ENCODE data around the gene DCUN1D1. TPM values are rescaled to one million over a fixed set of nuclear protein-coding genes. Genes with fewer than 3 reads are reported as not detected.

Gene DCUN1D1
- total RNA-seq, 2 donors from 2014 or later = 46.3 to 52.3 TPM

- intact Hi-C loops (cut with DNase I) = no loop called here
These were observed 32.5 kb downstream of the DCUN1D1 start for GRCh38 chr3:182947888-182948287.

DNA sequence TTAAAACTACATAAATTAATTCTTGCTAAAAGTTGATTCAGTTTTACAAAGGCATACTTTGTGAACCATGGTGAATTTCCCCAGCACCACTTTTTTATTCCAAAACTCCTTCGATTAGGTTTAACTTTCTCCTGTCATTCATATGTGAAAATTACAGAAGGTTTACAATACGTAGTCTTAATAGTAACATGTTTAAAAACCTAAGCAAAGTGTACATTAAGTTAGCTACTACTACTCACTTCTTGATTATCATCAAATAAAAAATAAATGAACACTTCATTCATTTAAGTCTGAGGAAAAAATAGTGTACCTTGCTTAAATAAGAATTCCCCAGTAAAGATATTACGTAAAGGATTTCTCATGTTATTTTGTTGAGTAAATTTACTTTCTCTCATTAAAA, 38.6 kb downstream of the DCUN1D1 start:
- intact Hi-C loops (cut with DNase I) = no loop called here
- DNase-seq (ENCODE audit: low spot score) = no peak

More at GRCh38 chr3:182947888-182948287, 32.5 kb downstream of the DCUN1D1 start:
- no peak for DNase-seq (ENCODE audit: low spot score)

DNA sequence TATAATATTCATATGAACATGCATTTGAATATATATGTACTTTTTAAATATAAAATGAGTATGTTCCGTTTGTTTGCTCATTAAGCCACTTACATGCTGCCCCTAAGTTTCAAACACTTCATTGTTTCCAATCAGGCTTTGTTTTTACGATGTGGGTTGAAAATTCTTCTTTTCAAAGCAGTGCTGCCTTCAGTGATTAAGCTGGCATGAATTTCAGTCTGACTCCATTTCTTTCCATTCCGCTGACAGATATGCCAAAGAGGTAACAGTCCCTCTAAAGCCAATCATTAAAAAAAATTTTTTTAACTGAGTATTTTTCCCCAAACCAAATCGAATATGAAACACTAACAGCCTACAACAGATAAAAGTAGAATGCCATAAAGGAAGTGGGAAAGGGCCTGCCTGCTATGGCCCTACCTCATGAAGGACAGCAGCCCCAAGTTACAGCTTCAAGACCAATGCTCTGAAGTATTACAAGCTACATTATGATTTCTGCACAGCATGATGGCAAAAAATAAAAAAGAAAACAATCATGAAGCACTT, 40.0 kb downstream of the DCUN1D1 start:
- no peak for DNase-seq (ENCODE audit: low spot score)
- intact Hi-C loops (cut with DNase I) = no loop called here

DNA sequence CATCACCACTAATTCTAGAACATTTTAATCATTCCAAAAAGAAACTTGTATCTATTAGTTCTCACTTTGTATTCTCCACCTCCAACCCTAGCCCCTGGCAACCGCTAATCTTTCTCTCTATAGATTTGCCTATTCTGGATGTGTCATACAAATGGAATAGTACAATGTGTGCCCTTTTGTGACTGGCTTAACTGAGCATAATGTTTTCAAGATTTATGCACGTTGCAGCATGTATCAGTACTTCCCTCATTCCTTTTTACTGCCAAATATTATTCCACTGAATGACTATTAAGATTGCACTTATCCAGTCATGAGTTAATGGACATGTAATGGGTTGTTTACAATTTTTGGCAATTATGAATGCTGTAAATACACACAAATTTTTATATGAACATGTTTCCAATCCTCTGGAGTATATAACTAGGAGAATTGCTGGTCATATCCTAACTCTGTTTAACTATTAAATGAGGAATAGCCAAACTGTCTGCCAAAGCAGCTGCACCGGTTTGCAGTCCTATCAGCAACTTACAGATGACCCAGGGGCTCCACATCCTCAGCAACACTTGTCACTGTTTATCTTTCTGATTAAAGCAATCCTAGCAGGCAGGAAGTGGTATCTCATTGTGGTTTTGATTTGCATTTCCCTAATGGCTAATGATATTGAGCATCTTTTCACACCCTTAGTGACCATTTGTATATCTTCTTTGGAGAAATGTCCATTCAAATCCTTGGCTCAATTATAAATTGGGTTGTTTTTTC, 42.9 kb downstream of the DCUN1D1 start:
- intact Hi-C loops (cut with DNase I) = no loop called here
- DNase-seq (ENCODE audit: low spot score) = no peak

DNA sequence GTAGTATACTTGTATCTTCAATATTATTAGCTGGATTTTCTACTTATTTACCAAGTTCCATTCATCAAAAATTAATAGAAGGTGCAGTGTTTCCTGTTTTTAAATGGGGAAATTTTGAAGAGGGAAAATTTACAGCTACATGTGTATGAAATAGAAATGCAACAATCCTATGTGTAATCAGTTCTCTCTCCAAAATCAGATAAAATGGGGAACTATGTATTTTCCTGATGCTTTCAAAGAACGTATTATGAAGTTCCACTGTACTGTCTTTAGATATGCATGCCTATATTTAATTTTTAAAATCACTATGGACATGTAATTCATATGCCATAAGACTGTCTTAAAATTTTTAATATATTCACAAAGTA, 43.4 kb downstream of the DCUN1D1 start:
- intact Hi-C loops (cut with DNase I) = no loop called here
- DNase-seq (ENCODE audit: low spot score) = no peak

DNA sequence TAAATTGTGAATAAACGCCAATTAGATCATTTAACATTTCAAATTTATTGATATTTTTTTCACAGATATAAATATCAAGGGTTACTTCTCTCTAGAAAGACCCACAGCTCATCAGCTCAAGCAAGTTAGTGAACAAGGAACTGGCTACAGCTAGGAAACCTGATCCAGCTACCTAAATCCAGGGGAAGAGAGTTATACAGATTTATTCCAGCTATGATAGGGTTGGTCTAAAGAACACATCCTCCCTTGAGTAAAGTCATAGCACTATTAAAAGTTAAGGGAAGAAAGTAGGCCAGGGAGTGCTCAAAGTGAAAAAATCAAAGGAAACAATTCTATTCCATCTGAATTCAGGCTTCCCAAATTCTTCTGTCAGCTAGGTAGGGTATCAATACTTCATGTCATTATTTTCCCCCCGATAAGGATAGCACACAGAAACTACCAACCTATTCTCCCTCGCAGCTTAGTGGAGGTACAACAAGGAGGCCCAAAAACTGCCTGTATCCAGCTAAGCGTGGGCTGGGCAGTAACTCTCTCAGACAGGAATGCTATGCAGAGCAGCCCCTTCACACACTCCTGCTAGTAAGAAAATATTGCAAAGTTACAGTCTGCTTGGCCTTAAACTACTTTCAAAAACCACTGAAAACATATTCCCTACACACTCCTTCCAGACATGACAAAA, 44.0 kb downstream of the DCUN1D1 start:
- intact Hi-C loops (cut with DNase I) = no loop called here
- DNase-seq (ENCODE audit: low spot score) = no peak

DNA sequence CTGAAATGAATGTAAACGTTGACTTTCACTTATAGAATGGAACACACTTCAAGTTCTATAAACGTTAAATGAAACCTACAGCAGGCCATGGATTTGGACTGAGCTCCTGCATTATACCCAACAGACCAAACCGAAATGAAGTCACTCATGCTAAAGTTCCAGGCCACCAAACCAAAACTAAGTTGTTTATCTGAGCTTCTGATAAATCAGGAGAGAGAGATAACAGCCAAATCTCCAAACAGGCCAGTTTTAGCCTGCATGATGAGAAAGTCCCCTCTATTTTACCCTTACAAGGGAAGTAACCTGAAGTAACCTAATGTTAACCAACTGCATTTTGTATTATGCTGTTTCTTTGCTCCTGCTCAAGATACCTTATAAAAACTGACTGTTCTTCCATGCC, 44.5 kb downstream of the DCUN1D1 start:
- no peak for DNase-seq (ENCODE audit: low spot score)
- intact Hi-C loops (cut with DNase I) = no loop called here

DNA sequence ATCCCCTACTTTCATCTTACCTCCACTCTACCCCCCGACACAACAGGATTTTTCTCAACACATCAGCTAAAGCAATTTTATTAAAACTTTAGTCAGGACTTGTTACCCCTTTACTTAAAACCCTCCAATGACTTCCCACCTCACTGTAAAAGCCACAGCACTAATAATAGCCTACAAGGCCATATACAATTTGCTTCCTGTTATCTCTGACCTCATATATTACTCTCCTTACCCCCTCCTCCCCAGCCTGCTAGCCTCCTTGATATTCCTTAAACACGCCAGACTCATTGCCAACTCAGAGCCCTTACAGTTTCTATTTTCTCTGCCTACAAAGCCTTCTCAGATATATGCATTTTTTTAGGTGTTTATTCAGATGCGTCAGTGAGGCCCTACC, 54.4 kb downstream of the DCUN1D1 start:
- DNase-seq (ENCODE audit: low spot score) = no peak
- intact Hi-C loops (cut with DNase I) = no loop called here

DNA sequence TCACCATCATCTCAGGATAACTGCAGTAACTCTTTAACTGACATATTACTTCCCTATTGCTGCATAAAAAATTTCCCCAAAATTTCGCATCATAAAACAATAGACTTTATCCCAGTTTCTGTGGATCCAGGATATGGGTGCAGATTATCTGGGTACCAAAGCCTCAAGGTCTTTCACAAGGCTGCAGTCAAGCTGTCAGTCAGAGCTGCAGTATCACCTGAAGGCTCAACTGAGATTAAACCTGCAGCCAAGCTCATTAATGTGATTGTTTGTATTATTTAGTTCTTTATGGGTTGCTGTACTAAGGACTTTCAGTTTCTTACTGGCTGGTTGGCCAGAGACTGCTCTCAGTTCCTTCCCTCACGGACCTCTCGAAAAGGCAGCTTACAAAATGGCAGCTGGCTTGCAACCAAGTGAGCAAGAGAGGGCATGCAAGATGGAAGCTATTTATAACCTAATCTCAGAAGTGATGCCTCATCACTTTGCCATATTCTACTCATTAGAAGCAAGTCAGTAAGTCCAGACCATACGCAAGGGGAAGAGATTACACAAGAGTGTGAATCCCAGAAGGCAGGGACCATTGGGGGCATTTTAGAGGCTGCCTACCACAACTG, 54.9 kb downstream of the DCUN1D1 start:
- intact Hi-C loops (cut with DNase I) = no loop called here
- DNase-seq (ENCODE audit: low spot score) = no peak

DNA sequence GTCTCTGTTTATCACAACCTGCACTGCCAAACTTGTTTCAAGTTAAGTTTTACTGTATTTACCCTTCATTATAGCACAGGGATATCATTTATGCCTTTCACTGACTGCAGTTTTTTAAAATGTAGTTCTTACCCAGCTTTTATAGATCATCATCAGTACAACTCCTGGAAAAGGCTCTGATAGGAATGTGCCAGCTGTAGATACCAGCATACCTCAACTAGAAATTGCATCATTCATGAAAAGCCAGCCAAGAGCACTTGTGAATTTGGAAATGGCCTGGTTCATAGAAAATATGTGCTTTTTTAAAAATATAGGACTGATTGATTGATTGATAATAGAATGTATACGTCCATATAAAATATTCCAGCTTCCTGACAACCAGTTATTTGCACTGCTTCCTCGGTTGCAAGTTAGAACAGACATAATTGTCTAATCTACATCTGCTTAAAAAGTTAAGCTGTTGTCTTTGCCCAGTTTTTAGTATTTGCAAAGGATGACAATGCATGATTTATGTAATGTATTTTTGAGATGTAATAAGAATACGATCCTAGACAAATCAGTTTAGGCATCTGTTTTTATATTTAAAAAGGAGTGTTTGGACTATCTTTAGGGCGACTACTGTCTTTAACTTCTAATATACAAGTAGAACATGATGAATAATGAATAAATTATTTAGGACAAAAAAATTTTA, 58.5 kb downstream of the DCUN1D1 start:
- no peak for DNase-seq (ENCODE audit: low spot score)
- intact Hi-C loops (cut with DNase I) = no loop called here

- intact Hi-C loops (cut with DNase I) = no loop called here
- DNase-seq (ENCODE audit: low spot score) = no peak
These were observed 59.7 kb downstream of the DCUN1D1 start for GRCh38 chr3:182920515-182921084.

GRCh38 chr3:182919866-182920357, 60.4 kb downstream of the DCUN1D1 start:
- intact Hi-C loops (cut with DNase I) = no loop called here
- DNase-seq (ENCODE audit: low spot score) = no peak

DNA sequence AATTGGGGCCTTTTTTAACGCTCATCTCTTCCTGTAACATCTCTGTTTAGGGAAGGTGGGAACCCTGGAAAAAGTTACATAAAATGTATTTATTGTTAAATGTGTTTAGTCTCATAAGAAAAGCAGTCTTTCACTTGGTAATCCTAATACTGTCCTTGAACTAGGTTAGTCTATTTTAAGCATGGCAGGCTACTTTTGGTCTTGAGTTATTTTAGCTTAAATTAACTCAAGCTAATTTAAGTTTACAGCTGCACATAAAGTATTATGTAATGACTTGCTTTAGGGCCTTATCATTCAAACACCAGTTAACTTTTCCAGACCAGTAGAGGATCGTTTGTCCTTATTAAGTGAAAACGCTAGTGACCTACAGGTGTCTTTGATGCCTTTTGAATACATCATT, 63.2 kb downstream of the DCUN1D1 start:
- intact Hi-C loops (cut with DNase I) = no loop called here
- no peak for DNase-seq (ENCODE audit: low spot score)

GRCh38 chr3:182914341-182914740, 66.0 kb downstream of the DCUN1D1 start:
- DNase-seq (ENCODE audit: low spot score) = no peak
- intact Hi-C loops (cut with DNase I) = no loop called here

DNA sequence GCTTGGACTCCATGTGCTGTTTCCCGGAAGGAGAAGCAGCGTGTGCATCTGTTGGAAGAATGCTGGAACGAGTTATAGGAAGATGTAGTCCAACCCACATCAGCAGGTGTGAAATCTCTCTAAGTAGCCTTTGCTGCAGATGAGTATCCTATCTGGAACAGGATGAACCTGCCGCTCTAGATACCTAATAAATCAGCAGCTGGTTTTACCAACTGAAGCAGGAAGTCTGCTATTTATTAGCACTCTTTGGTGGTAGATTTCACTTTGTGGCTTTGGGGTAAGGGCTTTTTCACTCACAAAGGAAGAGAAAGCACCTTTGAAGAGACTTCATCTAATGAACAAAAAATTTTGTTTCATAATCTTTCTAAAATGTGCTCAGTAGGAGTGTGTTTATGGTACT, 66.4 kb downstream of the DCUN1D1 start:
- intact Hi-C loops (cut with DNase I) = no loop called here
- no peak for DNase-seq (ENCODE audit: low spot score)

- intact Hi-C loops (cut with DNase I) = no loop called here
- no peak for DNase-seq (ENCODE audit: low spot score)
These were observed 67.9 kb downstream of the DCUN1D1 start for GRCh38 chr3:182912474-182912873.

DNA sequence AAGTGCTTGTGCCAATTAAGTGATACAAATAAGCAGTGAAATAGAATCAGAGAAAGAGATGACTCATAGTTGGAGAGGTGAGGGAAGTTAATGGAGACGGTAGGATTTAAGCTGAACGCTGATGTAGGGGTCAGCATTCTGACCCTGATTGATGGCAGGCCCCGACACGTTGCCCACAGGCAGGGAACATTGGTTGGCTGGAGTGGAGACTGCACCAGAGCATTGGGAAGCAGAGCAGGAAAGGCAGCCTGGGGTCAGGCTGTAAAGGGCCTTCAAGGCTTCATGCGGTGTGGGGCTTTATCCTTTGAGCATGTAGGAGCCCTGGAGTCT, 68.6 kb downstream of the DCUN1D1 start:
- DNase-seq (ENCODE audit: low spot score) = no peak
- intact Hi-C loops (cut with DNase I) = no loop called here

DNA sequence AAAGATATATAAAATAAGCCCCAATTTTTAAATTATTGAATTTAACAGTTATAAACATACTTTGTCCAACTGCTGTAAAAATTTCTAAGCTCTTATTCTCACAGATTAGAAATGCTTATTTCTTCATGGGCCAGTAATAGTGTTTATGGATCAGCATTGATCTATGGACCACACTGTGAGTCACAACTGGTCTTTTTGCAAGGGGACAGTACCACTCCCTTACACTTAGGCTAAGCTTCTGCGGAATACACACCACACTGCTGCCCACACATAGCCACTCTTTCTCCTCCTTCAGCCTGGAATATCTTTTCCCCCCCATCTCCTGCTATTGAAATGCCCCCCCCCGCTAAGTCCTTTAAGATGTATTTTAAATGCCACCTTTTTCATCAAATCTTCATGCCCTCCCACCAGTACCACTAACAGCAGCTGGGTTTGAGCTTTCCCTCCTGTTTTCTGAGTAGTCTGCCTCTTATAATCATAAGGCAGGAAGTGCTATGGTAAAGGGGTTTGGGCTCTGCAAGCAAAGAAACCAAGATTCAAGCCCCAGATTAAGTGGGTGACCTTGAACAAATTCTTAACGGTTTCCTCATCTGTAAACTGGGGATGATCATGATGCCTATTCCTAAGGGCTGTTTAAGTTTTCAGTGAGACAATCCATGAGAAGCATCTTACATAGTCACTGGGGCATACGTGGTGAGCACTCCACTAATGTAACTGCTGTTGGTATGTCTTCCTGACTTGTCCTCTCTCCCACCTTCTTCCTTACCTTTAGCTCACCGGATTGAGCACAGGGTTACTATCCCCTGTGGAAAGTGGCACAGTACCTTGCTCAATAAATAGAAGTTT, 69.2 kb downstream of the DCUN1D1 start:
- DNase-seq (ENCODE audit: low spot score) = no peak
- intact Hi-C loops (cut with DNase I) = no loop called here
